H54 (cell line): Measurements from ENCODE around the gene RAPGEF6.
A peak's percentile ranks its signal among the peaks of the same experiment; 100 is the strongest.
"Not testable (repeated sequence)": the region's sequence is repeated elsewhere in the genome, so short reads cannot be mapped to it uniquely, and the experiment has no call there.

Experiments
- DNase-seq: peaks from one replicate; pipeline ENCODE4 v3.0.0; 2011; ENCODE audit warnings: low spot score, mixed read lengths; ENCODE audit not compliant: insufficient read length
- FAIRE-seq: peaks from 3 replicates; lab custom pipeline; 2011; peaks lifted over from hg19 to GRCh38; lab: Jason Lieb, UNC
- POLR2A ChIP-seq: IDR thresholded peaks from 2 replicates; pipeline ENCODE4 v1.6.1; 2011; ENCODE audit warnings: low read depth, mild to moderate bottlenecking, low read length

RAPGEF6 gene

GRCh38 chr5:131633830-131634229 lies 1.2 kb downstream of the RAPGEF6 start:
- DNase-seq = no peak
- TF ChIP-seq POLR2A = no peak
- FAIRE-seq = peak; percentile 30

DNA sequence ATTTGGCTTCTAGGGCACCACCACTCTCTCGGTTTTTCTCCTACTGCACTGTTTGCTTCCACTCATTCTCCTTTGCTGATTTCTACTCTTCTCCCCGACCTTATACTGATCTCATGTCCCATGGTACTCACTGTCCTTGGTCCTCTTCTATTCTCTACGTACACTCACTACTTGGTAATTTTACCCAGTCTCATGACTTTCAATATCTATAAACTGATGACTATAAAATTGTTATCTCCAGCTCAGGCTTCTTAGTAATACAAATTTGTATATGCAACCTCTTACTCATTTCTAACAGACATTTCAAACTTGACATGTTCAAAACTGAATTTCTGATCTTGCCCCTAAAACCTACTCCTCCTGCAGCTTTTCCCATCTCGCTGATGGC lies 4.1 kb downstream of the RAPGEF6 start:
- no peak for TF ChIP-seq POLR2A
- DNase-seq (no peak), FAIRE-seq (no peak)

DNA sequence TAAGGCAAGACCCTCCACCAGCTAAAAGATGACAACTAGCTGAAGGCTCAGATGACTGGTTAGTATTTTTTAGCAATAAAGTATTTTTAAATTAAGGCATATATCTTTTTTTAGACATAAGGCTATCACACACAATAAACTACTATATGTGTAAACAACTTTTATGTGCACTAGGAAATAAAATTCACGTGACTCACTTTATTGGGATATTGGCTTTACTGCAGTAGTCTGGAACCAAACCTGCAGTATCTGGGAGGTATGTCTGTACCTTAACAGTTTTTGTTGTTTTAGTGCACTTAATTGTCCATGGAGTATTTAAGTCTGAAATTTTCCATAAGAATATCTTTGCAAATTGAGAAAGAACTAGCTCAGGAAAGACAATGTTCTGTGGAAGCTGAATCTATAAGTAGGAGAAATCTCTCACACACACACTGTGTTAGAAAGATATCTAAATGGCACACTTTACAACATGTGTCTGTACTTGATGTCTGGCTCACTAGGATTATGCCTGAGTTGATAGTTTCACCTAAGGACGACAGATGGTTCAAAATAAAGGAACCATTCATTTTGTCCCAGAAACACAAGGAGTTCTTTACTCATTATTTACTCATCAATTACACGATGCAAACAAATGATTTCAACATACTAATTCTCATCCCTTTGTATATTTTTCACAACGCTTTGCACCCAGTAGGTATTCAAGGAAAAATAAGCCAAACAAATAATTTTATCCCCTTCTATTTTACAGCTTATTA lies 4.6 kb downstream of the RAPGEF6 start:
- DNase-seq = no peak
- no peak for FAIRE-seq
- TF ChIP-seq POLR2A = no peak

GRCh38 chr5:131628990-131629389 lies 6.0 kb downstream of the RAPGEF6 start:
- TF ChIP-seq POLR2A = no peak
- DNase-seq (no peak), FAIRE-seq (peak; percentile 82)

DNA sequence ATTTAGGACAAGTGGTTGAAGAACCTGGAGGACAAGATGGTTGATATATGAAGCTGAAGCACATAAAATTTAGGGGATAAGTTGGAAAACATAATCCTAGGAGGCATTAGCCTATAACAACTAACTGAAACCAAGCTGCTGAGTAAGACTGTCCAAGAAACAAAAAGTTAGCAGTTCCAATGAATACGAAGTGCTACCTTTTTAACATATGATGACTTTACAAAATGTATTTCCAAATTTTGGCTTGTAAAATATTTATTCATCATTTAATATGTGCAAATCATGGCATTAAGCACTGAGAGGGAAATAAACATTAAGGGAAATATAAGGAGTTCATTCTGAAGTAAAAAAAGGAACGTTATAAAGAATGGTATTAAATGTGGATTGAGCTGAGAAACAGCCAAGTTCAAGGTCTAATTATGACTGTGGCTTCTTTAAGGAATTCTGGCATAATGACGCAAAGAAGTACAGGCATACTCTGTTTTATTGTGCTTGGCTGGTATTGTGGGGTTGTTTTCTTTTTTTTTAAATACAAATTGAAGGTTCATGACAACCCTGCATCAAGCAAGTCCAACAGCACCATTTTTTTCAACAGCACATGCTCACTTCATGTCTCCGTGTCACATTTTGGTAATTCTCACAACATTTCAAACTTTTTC lies 7.7 kb downstream of the RAPGEF6 start:
- DNase-seq (no peak), FAIRE-seq (no peak)
- no peak for TF ChIP-seq POLR2A

- peak; percentile 94 for FAIRE-seq
- DNase-seq = no peak
- TF ChIP-seq POLR2A = no peak
These were observed 12.4 kb downstream of the RAPGEF6 start for GRCh38 chr5:131622633-131623032.

- not testable (repeated sequence) for FAIRE-seq, DNase-seq
These were observed 13.9 kb downstream of the RAPGEF6 start for GRCh38 chr5:131621164-131621563.

DNA sequence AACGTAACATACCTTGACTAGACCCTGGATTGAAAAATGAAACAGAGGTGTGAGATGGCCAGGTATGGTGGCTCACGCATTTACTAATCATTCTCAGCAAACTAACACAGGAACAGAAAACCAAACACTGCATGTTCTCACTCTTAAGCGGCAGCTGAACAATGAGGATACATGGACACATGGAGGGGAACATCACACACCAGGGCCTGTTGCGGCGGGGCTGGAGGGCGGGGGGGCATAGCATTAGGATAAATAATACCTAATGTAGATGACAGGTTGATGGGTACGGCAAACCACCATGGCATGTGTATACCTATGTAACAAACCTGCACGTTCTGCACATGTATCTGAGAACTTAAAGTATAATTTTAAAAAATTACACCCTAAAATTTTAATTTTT lies 15.9 kb downstream of the RAPGEF6 start:
- FAIRE-seq = no peak
- DNase-seq = no peak
- TF ChIP-seq POLR2A = no peak

DNA sequence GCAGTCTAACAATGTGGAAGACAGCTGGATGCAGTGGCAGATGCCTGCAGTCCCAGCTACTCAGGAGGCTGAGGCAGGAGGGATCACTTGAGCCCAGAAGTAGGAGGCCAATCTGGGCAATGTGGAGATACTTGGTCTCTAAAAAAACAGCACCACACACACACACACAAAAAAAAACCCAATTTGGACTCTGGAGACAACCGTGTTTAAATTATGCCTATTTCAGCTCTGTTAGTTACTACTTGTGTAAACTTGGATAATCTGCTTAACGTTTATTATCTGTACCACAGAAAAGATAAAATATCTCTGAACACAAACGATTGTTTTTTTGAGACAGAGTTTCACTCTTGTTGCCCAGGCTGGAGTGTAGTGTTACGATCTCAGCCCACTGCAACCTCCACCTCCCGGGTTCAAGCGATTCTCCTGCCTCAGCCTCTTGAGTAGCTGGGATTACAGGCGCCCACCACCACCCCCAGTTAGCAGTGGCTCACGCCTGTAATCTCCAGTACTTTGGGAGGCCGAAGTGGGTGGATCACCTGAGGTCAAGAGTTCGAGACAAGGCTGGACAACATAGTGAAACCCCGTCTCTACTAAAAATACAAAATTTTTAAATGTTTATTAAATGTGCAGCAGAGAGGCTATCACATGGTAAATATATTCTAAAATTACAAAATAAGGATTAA lies 17.7 kb downstream of the RAPGEF6 start:
- FAIRE-seq (no peak), DNase-seq (no peak)
- no peak for TF ChIP-seq POLR2A

DNA sequence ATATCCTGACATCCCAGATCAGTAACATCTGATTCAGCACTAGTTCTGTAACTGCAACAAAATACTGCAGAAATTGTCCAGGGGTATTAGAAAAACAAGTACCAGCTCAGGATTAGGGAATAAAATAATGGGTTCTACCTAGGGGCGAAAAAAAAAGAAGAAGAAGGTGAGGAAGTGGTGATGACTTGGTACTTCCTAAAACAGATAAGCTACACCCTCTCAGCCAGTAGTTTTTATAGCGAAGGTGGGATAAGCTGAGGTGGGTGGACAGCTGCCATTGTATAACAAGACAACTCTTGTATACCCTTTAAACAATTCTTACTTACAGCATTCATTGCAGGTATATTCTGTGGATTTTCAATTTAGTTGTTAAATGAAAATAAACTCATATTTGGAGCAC lies 19.1 kb downstream of the RAPGEF6 start:
- DNase-seq (no peak), FAIRE-seq (no peak)
- TF ChIP-seq POLR2A = no peak

DNA sequence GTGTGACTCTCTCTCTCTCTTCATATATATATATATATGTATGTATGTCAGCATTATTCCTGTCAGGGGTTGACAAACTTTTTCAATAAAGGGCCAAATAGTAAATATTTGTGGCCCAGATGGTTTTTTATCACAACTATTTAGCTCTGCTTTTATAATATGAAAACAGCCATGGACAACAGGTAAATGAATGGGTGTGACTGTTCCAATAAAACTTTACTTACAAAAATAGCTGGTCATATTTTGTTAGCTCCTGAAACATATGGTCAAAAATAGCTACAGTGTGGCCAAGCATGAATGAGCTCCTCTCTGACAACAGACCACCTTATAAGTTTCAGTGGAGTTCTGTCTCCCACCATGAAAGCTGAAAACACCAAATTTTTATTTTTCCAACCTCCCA lies 21.6 kb downstream of the RAPGEF6 start:
- DNase-seq = no peak
- TF ChIP-seq POLR2A = no peak
- FAIRE-seq = no peak

DNA sequence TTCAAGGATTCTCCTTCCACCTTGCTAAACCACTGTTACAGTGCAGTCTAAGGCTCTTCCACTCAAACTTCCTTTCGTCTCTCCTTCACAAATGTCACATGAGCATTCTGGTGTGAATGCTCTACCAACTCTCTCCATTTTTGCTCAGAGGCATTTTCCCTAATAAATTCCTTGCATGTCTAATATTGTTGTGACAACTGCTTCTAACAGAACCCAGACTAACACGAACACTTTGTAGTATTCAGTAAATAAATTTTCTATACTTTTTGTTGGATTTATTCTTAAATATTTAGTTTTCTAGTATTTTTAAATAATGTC lies 24.0 kb downstream of the RAPGEF6 start:
- FAIRE-seq = no peak
- DNase-seq = no peak
- TF ChIP-seq POLR2A = no peak

GRCh38 chr5:131610198-131611063 lies 24.6 kb downstream of the RAPGEF6 start:
- no peak for TF ChIP-seq POLR2A
- peak; percentile 63 for DNase-seq
- FAIRE-seq = peak; percentile 88

DNA sequence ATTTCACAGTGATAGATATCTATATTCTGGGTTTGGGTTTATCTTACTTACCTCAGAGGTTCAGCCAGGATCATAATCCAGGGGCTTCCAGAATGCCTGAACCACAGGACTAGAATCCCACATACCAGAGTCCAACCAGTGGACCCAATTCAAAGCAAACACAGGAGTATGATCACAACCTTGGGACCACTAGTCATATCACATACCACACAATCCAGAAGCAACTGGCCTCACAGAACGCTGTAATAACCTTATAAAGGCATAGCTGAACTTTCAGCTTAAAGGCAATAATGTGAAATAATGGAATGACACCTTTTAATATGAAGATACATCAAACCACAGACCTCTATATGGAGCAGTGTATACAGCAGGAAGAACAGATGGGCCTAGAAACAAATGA lies 25.3 kb downstream of the RAPGEF6 start:
- no peak for TF ChIP-seq POLR2A
- no peak for DNase-seq
- no peak for FAIRE-seq

- no peak for DNase-seq
- no peak for FAIRE-seq
- TF ChIP-seq POLR2A = no peak
These were observed 26.4 kb downstream of the RAPGEF6 start for GRCh38 chr5:131608597-131608996.
